ENCODE results near the gene FRS2.

The FRS2 gene

GRCh38 chr12:69428351-69429073 is 41.7 kb upstream of the FRS2 start:
- no peak overlapping the region for H3K23ac ChIP-seq (ENCODE audit: low read length in 2 of 2)
- H3K27ac ChIP-seq (ENCODE audit: low read length, poor library complexity, severe bottlenecking): no peak overlapping the region
- no peaks in the 10 kb centered on the region for H3K27me3 ChIP-seq (ENCODE audit: control insufficient read depth in 1 of 2, insufficient read depth in 1 of 2, low read length in 2 of 2)
- H3K4ac ChIP-seq (ENCODE audit: low read depth in 1 of 2, low read length in 2 of 2): no peak overlapping the region
- H3K4me3 ChIP-seq (ENCODE audit: insufficient read depth in 1 of 2, low read depth in 1 of 2, low read length in 2 of 2): no peak overlapping the region
- no peaks in the 10 kb centered on the region for H3K36me3 ChIP-seq (ENCODE audit: control insufficient read depth in 1 of 2, insufficient read depth in 2 of 2, low read depth in 1 of 2, low read length in 2 of 2)
- no peaks in the 10 kb centered on the region for H3K79me1 ChIP-seq (replicated peaks; ENCODE audit: low read length, poor library complexity, severe bottlenecking)
- no peak overlapping the region for H4K8ac ChIP-seq (ENCODE audit: low read length)
- 95% methylated on average over 7 of the region's 7 CpGs for WGBS
- no peak overlapping the region for H3K4me2 ChIP-seq (ENCODE audit: low read length, poor library complexity, severe bottlenecking)
- no peak overlapping the region for H2AFZ ChIP-seq (ENCODE audit: low read depth, low read length)
- no peak overlapping the region for H3K9ac ChIP-seq (ENCODE audit: low read length)
- no peak overlapping the region for H3K18ac ChIP-seq (ENCODE audit: low read depth in 1 of 2, low read length in 2 of 2)
- H3K9me3 ChIP-seq (ENCODE audit: control insufficient read depth, low read length): no peaks in the 10 kb centered on the region
- H3K14ac ChIP-seq (ENCODE audit: low read length in 2 of 2): no peak overlapping the region
- H2BK120ac ChIP-seq (ENCODE audit: low read depth, low read length): no peak overlapping the region
- H2BK5ac ChIP-seq (ENCODE audit: low read depth, low read length, poor library complexity, severe bottlenecking): no peak overlapping the region
- no peaks in the 10 kb centered on the region for H3K4me1 ChIP-seq (ENCODE audit: control insufficient read depth, insufficient read depth, low read depth, low read length)
- DNase-seq: no peak
- H2BK15ac ChIP-seq (ENCODE audit: low read depth, poor library complexity, severe bottlenecking): no peak overlapping the region
- no peak overlapping the region for H4K91ac ChIP-seq (ENCODE audit: low read length)
- H2AK5ac ChIP-seq (ENCODE audit: low read length, severe bottlenecking): no peak overlapping the region
- H2BK12ac ChIP-seq (ENCODE audit: low read length in 2 of 2): no peak overlapping the region

GRCh38 chr12:69430942-69431590 is 39.1 kb upstream of the FRS2 start:
- H2AFZ ChIP-seq (ENCODE audit: low read depth, low read length): no peak overlapping the region
- no peak overlapping the region for H3K4ac ChIP-seq (ENCODE audit: low read depth in 1 of 2, low read length in 2 of 2)
- no peak overlapping the region for H4K91ac ChIP-seq (ENCODE audit: low read length)
- no peaks in the 10 kb centered on the region for H3K9me3 ChIP-seq (ENCODE audit: control insufficient read depth, low read length)
- H3K27ac ChIP-seq (ENCODE audit: low read length, poor library complexity, severe bottlenecking): no peak overlapping the region
- no peak overlapping the region for H3K18ac ChIP-seq (ENCODE audit: low read depth in 1 of 2, low read length in 2 of 2)
- no peak overlapping the region for H3K14ac ChIP-seq (ENCODE audit: low read length in 2 of 2)
- no peak overlapping the region for H2BK12ac ChIP-seq (ENCODE audit: low read length in 2 of 2)
- 96% methylated on average over 8 of the region's 8 CpGs for WGBS
- H3K23ac ChIP-seq (ENCODE audit: low read length in 2 of 2): no peak overlapping the region
- H3K4me2 ChIP-seq (ENCODE audit: low read length, poor library complexity, severe bottlenecking): no peak overlapping the region
- H2BK5ac ChIP-seq (ENCODE audit: low read depth, low read length, poor library complexity, severe bottlenecking): no peak overlapping the region
- H2AK5ac ChIP-seq (ENCODE audit: low read length, severe bottlenecking): no peak overlapping the region
- H2BK120ac ChIP-seq (ENCODE audit: low read depth, low read length): no peak overlapping the region
- H4K8ac ChIP-seq (ENCODE audit: low read length): no peak overlapping the region
- no peak overlapping the region for H3K4me3 ChIP-seq (ENCODE audit: insufficient read depth in 1 of 2, low read depth in 1 of 2, low read length in 2 of 2)
- H3K79me1 ChIP-seq (replicated peaks; ENCODE audit: low read length, poor library complexity, severe bottlenecking): no peaks in the 10 kb centered on the region
- no peaks in the 10 kb centered on the region for H3K27me3 ChIP-seq (ENCODE audit: control insufficient read depth in 1 of 2, insufficient read depth in 1 of 2, low read length in 2 of 2)
- no peaks in the 10 kb centered on the region for H3K36me3 ChIP-seq (ENCODE audit: control insufficient read depth in 1 of 2, insufficient read depth in 2 of 2, low read depth in 1 of 2, low read length in 2 of 2)
- no peak overlapping the region for H2BK15ac ChIP-seq (ENCODE audit: low read depth, poor library complexity, severe bottlenecking)
- DNase-seq: no peak
- H3K4me1 ChIP-seq (ENCODE audit: control insufficient read depth, insufficient read depth, low read depth, low read length): no peaks in the 10 kb centered on the region
- H3K9ac ChIP-seq (ENCODE audit: low read length): no peak overlapping the region

- H3K27ac ChIP-seq (ENCODE audit: low read length, poor library complexity, severe bottlenecking): no peak overlapping the region
- H2AK5ac ChIP-seq (ENCODE audit: low read length, severe bottlenecking): no peak overlapping the region
- H3K79me1 ChIP-seq (replicated peaks; ENCODE audit: low read length, poor library complexity, severe bottlenecking): no peaks in the 10 kb centered on the region
- H3K4me3 ChIP-seq (ENCODE audit: insufficient read depth in 1 of 2, low read depth in 1 of 2, low read length in 2 of 2): no peak overlapping the region
- no peak overlapping the region for H4K91ac ChIP-seq (ENCODE audit: low read length)
- no peaks in the 10 kb centered on the region for H3K36me3 ChIP-seq (ENCODE audit: control insufficient read depth in 1 of 2, insufficient read depth in 2 of 2, low read depth in 1 of 2, low read length in 2 of 2)
- no peak overlapping the region for H4K8ac ChIP-seq (ENCODE audit: low read length)
- H3K4ac ChIP-seq (ENCODE audit: low read depth in 1 of 2, low read length in 2 of 2): no peak overlapping the region
- no peak overlapping the region for H3K23ac ChIP-seq (ENCODE audit: low read length in 2 of 2)
- no peak overlapping the region for H3K18ac ChIP-seq (ENCODE audit: low read depth in 1 of 2, low read length in 2 of 2)
- no peak overlapping the region for H2BK12ac ChIP-seq (ENCODE audit: low read length in 2 of 2)
- no peak for DNase-seq
- H2AFZ ChIP-seq (ENCODE audit: low read depth, low read length): no peak overlapping the region
- no peak overlapping the region for H2BK5ac ChIP-seq (ENCODE audit: low read depth, low read length, poor library complexity, severe bottlenecking)
- no peaks in the 10 kb centered on the region for H3K9me3 ChIP-seq (ENCODE audit: control insufficient read depth, low read length)
- H2BK15ac ChIP-seq (ENCODE audit: low read depth, poor library complexity, severe bottlenecking): no peak overlapping the region
- 92% methylated on average over 8 of the region's 8 CpGs for WGBS
- no peaks in the 10 kb centered on the region for H3K4me1 ChIP-seq (ENCODE audit: control insufficient read depth, insufficient read depth, low read depth, low read length)
- no peaks in the 10 kb centered on the region for H3K27me3 ChIP-seq (ENCODE audit: control insufficient read depth in 1 of 2, insufficient read depth in 1 of 2, low read length in 2 of 2)
- no peak overlapping the region for H3K14ac ChIP-seq (ENCODE audit: low read length in 2 of 2)
- no peak overlapping the region for H3K4me2 ChIP-seq (ENCODE audit: low read length, poor library complexity, severe bottlenecking)
- no peak overlapping the region for H2BK120ac ChIP-seq (ENCODE audit: low read depth, low read length)
- no peak overlapping the region for H3K9ac ChIP-seq (ENCODE audit: low read length)
Measured at GRCh38 chr12:69431591-69432222, 38.5 kb upstream of the FRS2 start.

GRCh38 chr12:69433653-69434052 is 36.5 kb upstream of the FRS2 start:
- Histone ChIP-seq H3K14ac (ENCODE audit: low read length in 2 of 2) (no peak overlapping the region), H3K4me1 (ENCODE audit: control insufficient read depth, insufficient read depth, low read depth, low read length) (no peaks in the 10 kb centered on the region), H3K4ac (ENCODE audit: low read depth in 1 of 2, low read length in 2 of 2) (no peak overlapping the region), H3K9ac (ENCODE audit: low read length) (no peak overlapping the region), H2BK15ac (ENCODE audit: low read depth, poor library complexity, severe bottlenecking) (no peak overlapping the region), H3K36me3 (ENCODE audit: control insufficient read depth in 1 of 2, insufficient read depth in 2 of 2, low read depth in 1 of 2, low read length in 2 of 2) (no peaks in the 10 kb centered on the region), H4K91ac (ENCODE audit: low read length) (no peak overlapping the region), H2AFZ (ENCODE audit: low read depth, low read length) (no peak overlapping the region), H3K27me3 (ENCODE audit: control insufficient read depth in 1 of 2, insufficient read depth in 1 of 2, low read length in 2 of 2) (no peaks in the 10 kb centered on the region), H3K27ac (ENCODE audit: low read length, poor library complexity, severe bottlenecking) (no peak overlapping the region), H3K4me2 (ENCODE audit: low read length, poor library complexity, severe bottlenecking) (no peak overlapping the region), H2AK5ac (ENCODE audit: low read length, severe bottlenecking) (no peak overlapping the region), H3K23ac (ENCODE audit: low read length in 2 of 2) (no peak overlapping the region), H2BK12ac (ENCODE audit: low read length in 2 of 2) (no peak overlapping the region), H2BK120ac (ENCODE audit: low read depth, low read length) (no peak overlapping the region), H2BK5ac (ENCODE audit: low read depth, low read length, poor library complexity, severe bottlenecking) (no peak overlapping the region), H3K9me3 (ENCODE audit: control insufficient read depth, low read length) (no peaks in the 10 kb centered on the region), H4K8ac (ENCODE audit: low read length) (no peak overlapping the region), H3K18ac (ENCODE audit: low read depth in 1 of 2, low read length in 2 of 2) (no peak overlapping the region), H3K4me3 (ENCODE audit: insufficient read depth in 1 of 2, low read depth in 1 of 2, low read length in 2 of 2) (no peak overlapping the region), H3K79me1 (replicated peaks; ENCODE audit: low read length, poor library complexity, severe bottlenecking) (no peaks in the 10 kb centered on the region)
- no peak for DNase-seq
- WGBS: 98% methylated on average over 3 of the region's 3 CpGs

Data from mesenchymal stem cell (in vitro differentiated cells and primary cell).